OCI-LY3 (cell line): ENCODE data around the gene NUP58.

Source experiments
- CTCF ChIP-seq: fragments of 200-600, 300-600 bp; sonication (generic); IDR thresholded peaks from 2 replicates; pipeline ENCODE4 v1.5.1; 2014; ENCODE audit warnings: antibody characterized with exemption, low read length, low read depth
- EZH2phosphoT487 ChIP-seq: fragments of 200-600 bp; shearing (Covaris generic); IDR thresholded peaks from 2 replicates; pipeline ENCODE4 v1.6.1; 2018; ENCODE audit warnings: antibody characterized with exemption, mixed run types, low read depth

GRCh38 chr13:25292301-25292700 lies 9.1 kb upstream of the NUP58 start:
- TF ChIP-seq CTCF (no peak), EZH2phosphoT487 (no peak)
